H9 (cell line): ENCODE results near the gene RAI2. TPM values are rescaled to one million over a fixed set of nuclear protein-coding genes. Genes with fewer than 3 reads are reported as not detected.

Source experiments
- DNase-seq: peaks from one replicate; pipeline ENCODE4 v3.0.0-alpha.2; 2017
- H2AFZ ChIP-seq: one replicate; pipeline ENCODE4 v1.6.1; 2013; ENCODE audit warnings: mild to moderate bottlenecking, low read length, control low read depth, moderate library complexity
- H2AK5ac ChIP-seq: 2 replicates; pipeline ENCODE4 v1.6.1; 2013; ENCODE audit warnings: low read length, control low read depth, mixed read lengths; ENCODE audit not compliant: insufficient read length
- H2BK120ac ChIP-seq: one replicate; pipeline ENCODE4 v1.6.1; 2013; ENCODE audit warnings: low read depth, mild to moderate bottlenecking, low read length, control low read depth, inconsistent platforms; ENCODE audit not compliant: poor library complexity, severe bottlenecking
- H2BK12ac ChIP-seq: 2 replicates; pipeline ENCODE4 v1.6.1; 2013; ENCODE audit warnings: low read length, control low read depth, mixed read lengths, low read depth; ENCODE audit not compliant: insufficient read length
- H2BK15ac ChIP-seq: 2 replicates; pipeline ENCODE4 v1.6.1; 2013; ENCODE audit warnings: low read depth, low read length, control low read depth
- H2BK20ac ChIP-seq: one replicate; pipeline ENCODE4 v1.6.1; 2013; ENCODE audit warnings: low read depth, mild to moderate bottlenecking, low read length, control low read depth, inconsistent platforms; ENCODE audit not compliant: poor library complexity, severe bottlenecking
- H2BK5ac ChIP-seq: 2 replicates; pipeline ENCODE4 v1.6.1; 2013; ENCODE audit warnings: low read length, control low read depth, mixed read lengths; ENCODE audit not compliant: insufficient read length
- H3K14ac ChIP-seq: 2 replicates; pipeline ENCODE4 v1.6.1; 2013; ENCODE audit warnings: low read length, control low read depth; ENCODE audit not compliant: insufficient read depth
- H3K18ac ChIP-seq: 2 replicates; pipeline ENCODE4 v1.6.1; 2013; ENCODE audit warnings: low read depth, mild to moderate bottlenecking, mixed read lengths, low read length, control low read depth; ENCODE audit not compliant: insufficient read length
- H3K23ac ChIP-seq: 2 replicates; pipeline ENCODE4 v1.6.1; 2013; ENCODE audit warnings: low read length, control low read depth, mixed read lengths, low read depth; ENCODE audit not compliant: insufficient read length
- H3K23me2 ChIP-seq: 2 replicates; pipeline ENCODE4 v1.6.1; 2013; ENCODE audit warnings: low read depth, mild to moderate bottlenecking, mixed read lengths, low read length, control low read depth; ENCODE audit not compliant: insufficient read length, poor library complexity, severe bottlenecking
- H3K27ac ChIP-seq: 2 replicates; pipeline ENCODE4 v1.5.1; 2013; ENCODE audit warnings: low read length, control low read depth, mixed read lengths, low read depth; ENCODE audit not compliant: insufficient read length
- H3K27me3 ChIP-seq: 2 replicates; pipeline ENCODE4 v1.6.1; 2013; ENCODE audit warnings: low read length, control low read depth, inconsistent platforms; ENCODE audit not compliant: insufficient read depth
- H3K4ac ChIP-seq: 2 replicates; pipeline ENCODE4 v1.6.1; 2013; ENCODE audit warnings: low read depth, mild to moderate bottlenecking, control low read depth, inconsistent platforms, low read length, moderate library complexity
- H3K4me1 ChIP-seq: 2 replicates; pipeline ENCODE4 v1.6.1; 2013; ENCODE audit warnings: low read length, control low read depth, inconsistent platforms; ENCODE audit not compliant: insufficient read depth
- H3K4me2 ChIP-seq: 2 replicates; pipeline ENCODE4 v1.6.1; 2013; ENCODE audit warnings: low read length, control low read depth, mixed read lengths; ENCODE audit not compliant: insufficient read length, insufficient read depth
- H3K56ac ChIP-seq: 2 replicates; pipeline ENCODE4 v1.6.1; 2013; ENCODE audit warnings: low read depth, mild to moderate bottlenecking, mixed read lengths, low read length, control low read depth; ENCODE audit not compliant: insufficient read length
- H3K79me1 ChIP-seq: 2 replicates; pipeline ENCODE4 v1.6.1; 2013; ENCODE audit warnings: low read depth, mild to moderate bottlenecking, moderate library complexity, low read length, control low read depth, inconsistent platforms; ENCODE audit not compliant: insufficient read depth, poor library complexity, severe bottlenecking
- H3K79me2 ChIP-seq: 2 replicates; pipeline ENCODE4 v1.6.1; 2013; ENCODE audit warnings: low read length, control low read depth, inconsistent platforms; ENCODE audit not compliant: insufficient read depth
- H3K9ac ChIP-seq: 2 replicates; pipeline ENCODE4 v1.6.1; 2013; ENCODE audit warnings: low read length, control low read depth, mixed read lengths; ENCODE audit not compliant: insufficient read length; ENCODE audit errors: extremely low read depth
- H3K9me3 ChIP-seq: one replicate; pipeline ENCODE4 v1.6.1; 2013; ENCODE audit warnings: low read depth, low read length, inconsistent platforms; ENCODE audit not compliant: control insufficient read depth
- H3T11ph ChIP-seq: one replicate; pipeline ENCODE4 v1.6.1; 2013; ENCODE audit warnings: mild to moderate bottlenecking, low read length, control low read depth, inconsistent platforms
- H4K20me1 ChIP-seq: one replicate; pipeline ENCODE4 v1.6.1; 2013; ENCODE audit not compliant: control insufficient read depth, insufficient read length, insufficient read depth
- H4K5ac ChIP-seq: 2 replicates; pipeline ENCODE4 v1.6.1; 2013; ENCODE audit warnings: low read depth, mild to moderate bottlenecking, mixed read lengths, low read length, control low read depth; ENCODE audit not compliant: insufficient read length
- H4K8ac ChIP-seq: replicated peaks from 2 replicates; pipeline ENCODE4 v1.6.1; 2013; ENCODE audit warnings: low read length, control low read depth, mixed read lengths, low read depth; ENCODE audit not compliant: insufficient read length
- H4K91ac ChIP-seq: 2 replicates; pipeline ENCODE4 v1.6.1; 2013; ENCODE audit warnings: low read depth, mild to moderate bottlenecking, moderate library complexity, mixed read lengths, low read length, control low read depth; ENCODE audit not compliant: insufficient read length
- H3K27ac Mint-ChIP-seq, 3 experiments: 2 replicates in 2 of 3; 3 replicates in 1 of 3; pipeline ENCODE4 v1.8.0; 2020 to 2021; ENCODE audit warnings: mixed read lengths in 3 of 3, mild to moderate bottlenecking in 1 of 3, moderate library complexity in 1 of 3
- H3K27me3 Mint-ChIP-seq: 2 replicates; pipeline ENCODE4 v1.8.0; 2021; ENCODE audit warnings: low read depth, mild to moderate bottlenecking, moderate library complexity, mixed read lengths
- H3K36me3 Mint-ChIP-seq, 3 experiments: 2 replicates in 2 of 3; 3 replicates in 1 of 3; pipeline ENCODE4 v1.8.0; 2020 to 2021; ENCODE audit warnings: low read depth in 3 of 3, mixed read lengths in 3 of 3; ENCODE audit not compliant: insufficient read depth in 1 of 3
- H3K4me1 Mint-ChIP-seq, 2 experiments: 2 replicates each; pipeline ENCODE4 v1.8.0; 2020; ENCODE audit warnings: mixed read lengths in 2 of 2
- H3K4me3 Mint-ChIP-seq, 2 experiments: 2 replicates in 1 of 2; 3 replicates in 1 of 2; pipeline ENCODE4 v1.8.0; 2020 to 2021; ENCODE audit warnings: mild to moderate bottlenecking in 2 of 2, mixed read lengths in 2 of 2, moderate library complexity in 1 of 2
- H3K9me3 Mint-ChIP-seq, 2 experiments: 2 replicates in 1 of 2; 3 replicates in 1 of 2; pipeline ENCODE4 v1.8.0; 2020; ENCODE audit warnings: mild to moderate bottlenecking in 2 of 2, mixed read lengths in 2 of 2, moderate library complexity in 1 of 2
- CTCF ChIP-seq: fragments of 200-600 bp; sonication (generic); conservative IDR thresholded peaks from 3 replicates; pipeline ENCODE4 v1.8.0; 2021; ENCODE audit warnings: antibody characterized with exemption, mild to moderate bottlenecking
- WGBS: extraction: QIAGEN DNeasy Blood & Tissue Kit; methylation state at CpG from one replicate; pipeline ENCODE4 v1.1.7; 2013; ENCODE audit warnings: missing lambda C conversion rate, low lambda C conversion rate, mixed read lengths; ENCODE audit not compliant: insufficient read length; ENCODE audit errors: extremely low coverage; 5-methylcytosine and 5-hydroxymethylcytosine counted together
- total RNA-seq: library from RNA; stranded (reverse); gene quantifications from 2 replicates; pipeline ENCODE4 v1.2.1, GENCODE V29; 2021

RAI2 gene
- total RNA-seq, 1 experiment from 2014 or later, result 0.72 TPM

GRCh38 chrX:17750436-17750835 lies 110.7 kb downstream of the RAI2 start:
- Histone ChIP-seq H4K5ac (no peak overlapping the region), H2BK15ac (no peak overlapping the region), H3K56ac (no peak overlapping the region), H2AK5ac (no peak overlapping the region), H3K4ac (no peak overlapping the region), H3K4me1 (no peaks in the 10 kb centered on the region), H3K14ac (no peak overlapping the region), H4K8ac (no peak overlapping the region), H4K20me1 (no peaks in the 10 kb centered on the region), H3K4me2 (no peak overlapping the region), H3K27ac (no peak overlapping the region), H3K23me2 (no peaks in the 10 kb centered on the region), H2BK12ac (no peak overlapping the region), H2BK120ac (no peak overlapping the region), H3K23ac (no peak overlapping the region), H3K18ac (no peak overlapping the region), H2BK20ac (no peak overlapping the region), H3K79me1 (no peaks in the 10 kb centered on the region), H3K9ac (no peak overlapping the region), H2AFZ (no peak overlapping the region), H3K27me3 (peaks cover 3% of the 10 kb centered on the region; the same call in 1 of the 2 replicates), H2BK5ac (no peak overlapping the region), H4K91ac (no peak overlapping the region), H3T11ph (no peak overlapping the region), H3K79me2 (no peaks in the 10 kb centered on the region), H3K9me3 (no peaks in the 10 kb centered on the region)
- Mint-ChIP-seq H3K27me3 (peaks cover 4% of the 10 kb centered on the region; the same call in 1 of the 2 replicates), H3K4me3 (no peak overlapping the region), H3K9me3 (peaks cover 0 to under 1% of the 10 kb centered on the region in 2 experiments; a peak in 2 of 5 replicates), H3K36me3 (no peaks in the 10 kb centered on the region; a peak in 1 of 7 replicates), H3K27ac (no peak overlapping the region), H3K4me1 (no peaks in the 10 kb centered on the region)
- TF ChIP-seq CTCF, result no peak
- no peak for DNase-seq
- no CpG with 5 or more reads among the region's 3 CpGs for WGBS

Other genes with a start within 250 kb of the RAI2 start
- 1.3 and 1.6 TPM in 2 replicates for gene SCML1, start 123.8 kb downstream of the RAI2 start, total RNA-seq